GM23338 (cell line): Measurements from ENCODE around the gene ELFN1. TPM values are rescaled to one million over a fixed set of nuclear protein-coding genes. Genes with fewer than 3 reads are reported as not detected.

Experiments used
- ATAC-seq: fragments of 200-7000 bp; cut with Tn5 transposase; 3 replicates; pipeline ENCODE4 v1.9.1; 2020
- DNase-seq: peaks from one replicate; pipeline ENCODE4 v3.0.0-alpha.2; 2015; ENCODE audit warnings: low spot score
- H2AFZ ChIP-seq: fragments of 200-600 bp; sonication (generic); 2 replicates; pipeline ENCODE4 v1.8.0; 2016; ENCODE audit warnings: antibody characterized with exemption, mild to moderate bottlenecking, moderate library complexity
- H3F3A ChIP-seq: fragments of 200-600 bp; sonication (generic); replicated peaks from 2 replicates; pipeline ENCODE4 v1.8.0; 2017; ENCODE audit warnings: antibody characterized with exemption, mixed run types, low read depth
- H3K27ac ChIP-seq: fragments of 200-600 bp; sonication (generic); 2 replicates; pipeline ENCODE4 v1.6.1; 2016; ENCODE audit warnings: low read depth
- H3K27me3 ChIP-seq: fragments of 200-600 bp; sonication (generic); 2 replicates; pipeline ENCODE4 v1.8.0; 2016; ENCODE audit warnings: mild to moderate bottlenecking, mixed run types, moderate library complexity; ENCODE audit not compliant: insufficient read depth
- H3K36me3 ChIP-seq: fragments of 200-600 bp; sonication (generic); 2 replicates; pipeline ENCODE4 v1.8.0; 2016; ENCODE audit warnings: mild to moderate bottlenecking; ENCODE audit not compliant: insufficient read depth
- H3K4me1 ChIP-seq: fragments of 200-600 bp; sonication (generic); 2 replicates; pipeline ENCODE4 v1.8.0; 2016; ENCODE audit warnings: mild to moderate bottlenecking, moderate library complexity; ENCODE audit not compliant: insufficient read depth
- H3K4me2 ChIP-seq: fragments of 200-600 bp; sonication (generic); 2 replicates; pipeline ENCODE4 v1.7.1; 2017; ENCODE audit warnings: mixed run types
- H3K4me3 ChIP-seq: fragments of 200-600 bp; sonication (generic); 2 replicates; pipeline ENCODE4 v1.6.1; 2016; ENCODE audit warnings: mixed run types
- H3K79me2 ChIP-seq: fragments of 200-600 bp; sonication (generic); replicated peaks from 2 replicates; pipeline ENCODE4 v1.8.0; 2017; ENCODE audit warnings: mild to moderate bottlenecking; ENCODE audit not compliant: insufficient read depth
- H3K9me2 ChIP-seq: fragments of 200-600 bp; sonication (generic); 2 replicates; pipeline ENCODE4 v1.8.0; 2017; ENCODE audit not compliant: insufficient read depth
- H4K20me1 ChIP-seq: fragments of 200-600 bp; sonication (generic); replicated peaks from 2 replicates; pipeline ENCODE4 v1.8.0; 2017; ENCODE audit warnings: mild to moderate bottlenecking; ENCODE audit not compliant: insufficient read depth
- H3K27ac Mint-ChIP-seq: 2 replicates; pipeline ENCODE4 v1.8.0; 2020; ENCODE audit warnings: inconsistent platforms, mild to moderate bottlenecking, moderate library complexity, mixed read lengths
- H3K27me3 Mint-ChIP-seq: 3 replicates; pipeline ENCODE4 v1.8.0; 2022; ENCODE audit warnings: low read depth, mild to moderate bottlenecking, moderate library complexity, mixed read lengths, inconsistent platforms; ENCODE audit not compliant: insufficient read depth, poor library complexity
- H3K36me3 Mint-ChIP-seq: 3 replicates; pipeline ENCODE4 v1.8.0; 2021; ENCODE audit warnings: low read depth, mild to moderate bottlenecking, inconsistent platforms, moderate library complexity, mixed read lengths
- H3K4me1 Mint-ChIP-seq: 3 replicates; pipeline ENCODE4 v1.8.0; 2020; ENCODE audit warnings: mild to moderate bottlenecking, inconsistent platforms, mixed read lengths
- H3K4me3 Mint-ChIP-seq: 3 replicates; pipeline ENCODE4 v1.8.0; 2021; ENCODE audit warnings: moderate library complexity, mild to moderate bottlenecking, inconsistent platforms, mixed read lengths
- H3K9me3 Mint-ChIP-seq: 3 replicates; pipeline ENCODE4 v1.8.0; 2020; ENCODE audit warnings: moderate library complexity, mild to moderate bottlenecking, inconsistent platforms, mixed read lengths
- POLR2AphosphoS5 ChIP-seq: IDR thresholded peaks from 2 replicates; pipeline ENCODE4 v1.6.1; 2016; ENCODE audit warnings: antibody characterized with exemption, low read depth
- REST ChIP-seq: IDR thresholded peaks from one replicate; pipeline ENCODE4 v1.6.1; 2018; ENCODE audit warnings: antibody characterized with exemption; ENCODE audit not compliant: unreplicated experiment
- STAT1 ChIP-seq: IDR thresholded peaks from one replicate; pipeline ENCODE4 v1.6.1; 2016; ENCODE audit warnings: antibody characterized with exemption; ENCODE audit not compliant: unreplicated experiment
- ZNF331 ChIP-seq: fragments of 250-450 bp; sonication (Bioruptor Pico); IDR thresholded peaks from 2 replicates; pipeline ENCODE4 v1.5.0; 2020; ENCODE audit warnings: low read depth, mild to moderate bottlenecking, moderate library complexity
- ZNF462 ChIP-seq: fragments of 250-450 bp; sonication (Bioruptor Pico); IDR thresholded peaks from 2 replicates; pipeline ENCODE4 v1.5.0; 2020; ENCODE audit warnings: mild to moderate bottlenecking, moderate library complexity
- polyA plus RNA-seq: library from polyadenylated mRNA; unstranded; fragments of >200 nt; fragmentation: Nextera tagmentation; extraction: Ambion mirVana; gene quantifications from 2 replicates; pipeline ENCODE4 v1.2.1, GENCODE V29; 2016
- total RNA-seq: library from RNA; depleted of rRNA; stranded (reverse); fragments of >200 nt; shearing (Covaris generic); gene quantifications from 2 replicates; pipeline ENCODE4 v1.2.3, GENCODE V29; 2014

Gene ELFN1
- total and polyA plus RNA-seq, 2 experiments from 2014 or later = 0.08 to 3.5 TPM

GRCh38 chr7:1703441-1703840 is 33.4 kb downstream of the ELFN1 start:
- Histone ChIP-seq H3K4me2 (peak overlapping the region; percentile 38; the same call in 1 of the 2 replicates), H3F3A (no peaks in the 10 kb centered on the region), H3K79me2 (no peaks in the 10 kb centered on the region), H3K9me2 (no peaks in the 10 kb centered on the region; the same call in 1 of the 2 replicates), H4K20me1 (no peaks in the 10 kb centered on the region), H3K36me3 (no peaks in the 10 kb centered on the region), H3K4me1 (peaks cover 23% of the 10 kb centered on the region; the same call in 1 of the 2 replicates), H3K4me3 (no peak overlapping the region), H2AFZ (no peak overlapping the region), H3K27ac (no peak overlapping the region), H3K27me3 (no peaks in the 10 kb centered on the region)
- H3K27me3 Mint-ChIP-seq = peaks cover 12% of the 10 kb centered on the region
- no peak overlapping the region for H3K4me3 Mint-ChIP-seq
- TF ChIP-seq ZNF331 (CRISPR knock-in tag) = no peak
- TF ChIP-seq ZNF462 (CRISPR knock-in tag) = no peak
- no peak for TF ChIP-seq STAT1
- TF ChIP-seq REST = no peak
- no peak for TF ChIP-seq POLR2AphosphoS5
- DNase-seq (peak; percentile 42), ATAC-seq (peak; percentile 55)
- peaks cover 17% of the 10 kb centered on the region; the same call in 2 of the 3 replicates for H3K36me3 Mint-ChIP-seq
- H3K9me3 Mint-ChIP-seq = peaks cover 27% of the 10 kb centered on the region
- peaks cover 36% of the 10 kb centered on the region for H3K4me1 Mint-ChIP-seq
- no peak overlapping the region for H3K27ac Mint-ChIP-seq
